GM10266 (cell line): ENCODE data around the gene BPIFB6.

Experiments used
- DNase-seq: peaks from one replicate; pipeline ENCODE4 v3.0.0; 2012; ENCODE audit errors: extremely low spot score
- TF ChIP-seq, protein P1 (sequence below): IDR thresholded peaks from 2 replicates; pipeline ENCODE4 v1.5.1; 2012; ENCODE audit warnings: mild to moderate bottlenecking, low read depth; ENCODE audit not compliant: control insufficient read depth, insufficient read depth; ENCODE audit errors: missing control alignments

Gene BPIFB6

DNA sequence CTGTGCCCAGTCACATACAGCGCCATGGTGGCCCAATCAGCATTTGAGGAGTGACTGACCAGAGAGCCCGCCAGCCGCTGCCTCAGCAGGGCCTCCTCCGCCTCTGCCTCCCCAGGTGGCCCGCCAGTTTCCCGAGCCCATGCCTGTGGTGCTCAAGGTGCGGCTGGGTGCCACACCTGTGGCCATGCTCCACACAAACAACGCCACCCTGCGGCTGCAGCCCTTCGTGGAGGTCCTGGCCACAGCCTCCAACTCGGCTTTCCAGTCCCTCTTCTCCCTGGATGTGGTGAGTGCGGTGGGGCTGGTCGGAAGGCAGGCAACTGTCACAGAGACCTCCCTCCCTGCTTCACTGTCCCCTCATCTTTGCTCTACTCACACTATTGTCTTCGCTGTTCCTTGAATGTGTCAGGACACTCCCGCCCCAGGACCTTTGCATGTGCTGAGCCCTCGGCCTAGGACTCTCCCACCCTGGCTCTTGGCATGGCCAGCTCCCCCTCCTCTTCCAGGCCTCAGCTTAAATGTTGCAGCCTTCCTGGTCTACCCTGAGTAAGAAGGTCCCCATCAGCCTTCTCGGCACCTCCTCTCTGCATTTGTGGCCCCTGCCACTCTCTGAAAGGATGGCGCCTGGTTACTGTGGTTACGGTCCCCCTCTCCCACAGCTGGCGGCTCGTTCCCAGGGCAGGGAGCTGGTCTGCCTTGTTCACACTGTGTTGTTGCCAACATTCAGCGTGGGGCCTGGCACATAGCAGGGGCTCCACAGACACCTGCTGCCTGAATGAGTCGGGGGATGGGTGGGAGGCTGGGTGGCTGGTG is 11.8 kb upstream of the BPIFB6 start:
- DNase-seq: no peak
- TF ChIP-seq, protein P1, sequence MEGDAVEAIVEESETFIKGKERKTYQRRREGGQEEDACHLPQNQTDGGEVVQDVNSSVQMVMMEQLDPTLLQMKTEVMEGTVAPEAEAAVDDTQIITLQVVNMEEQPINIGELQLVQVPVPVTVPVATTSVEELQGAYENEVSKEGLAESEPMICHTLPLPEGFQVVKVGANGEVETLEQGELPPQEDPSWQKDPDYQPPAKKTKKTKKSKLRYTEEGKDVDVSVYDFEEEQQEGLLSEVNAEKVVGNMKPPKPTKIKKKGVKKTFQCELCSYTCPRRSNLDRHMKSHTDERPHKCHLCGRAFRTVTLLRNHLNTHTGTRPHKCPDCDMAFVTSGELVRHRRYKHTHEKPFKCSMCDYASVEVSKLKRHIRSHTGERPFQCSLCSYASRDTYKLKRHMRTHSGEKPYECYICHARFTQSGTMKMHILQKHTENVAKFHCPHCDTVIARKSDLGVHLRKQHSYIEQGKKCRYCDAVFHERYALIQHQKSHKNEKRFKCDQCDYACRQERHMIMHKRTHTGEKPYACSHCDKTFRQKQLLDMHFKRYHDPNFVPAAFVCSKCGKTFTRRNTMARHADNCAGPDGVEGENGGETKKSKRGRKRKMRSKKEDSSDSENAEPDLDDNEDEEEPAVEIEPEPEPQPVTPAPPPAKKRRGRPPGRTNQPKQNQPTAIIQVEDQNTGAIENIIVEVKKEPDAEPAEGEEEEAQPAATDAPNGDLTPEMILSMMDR: no peak

- no peak for DNase-seq
- TF ChIP-seq, protein P1: no peak
Measured at GRCh38 chr20:33020278-33021161, 10.9 kb upstream of the BPIFB6 start.

- DNase-seq: no peak
- TF ChIP-seq, protein P1: no peak
Measured at GRCh38 chr20:33021879-33022278, 9.6 kb upstream of the BPIFB6 start.

DNA sequence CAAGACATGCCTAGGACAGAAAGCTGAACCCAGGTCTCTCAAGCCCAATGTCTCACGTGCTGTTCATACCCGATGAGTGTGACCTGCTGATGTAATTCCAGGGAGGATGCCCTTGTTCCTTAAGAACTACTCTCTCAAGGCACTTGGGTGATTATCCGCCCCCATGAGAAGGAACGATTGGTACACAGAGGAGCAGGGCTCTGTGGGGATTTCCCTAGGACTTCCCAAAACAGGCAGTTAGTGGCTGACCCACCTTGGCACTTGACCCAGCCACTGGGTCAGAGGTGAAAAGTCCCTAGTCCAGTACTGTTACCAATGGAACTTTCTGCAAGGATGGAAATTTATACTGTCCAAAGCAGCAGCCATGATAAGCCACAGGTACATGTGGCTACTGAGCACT is 9.2 kb upstream of the BPIFB6 start:
- TF ChIP-seq, protein P1: no peak
- DNase-seq: no peak

DNA sequence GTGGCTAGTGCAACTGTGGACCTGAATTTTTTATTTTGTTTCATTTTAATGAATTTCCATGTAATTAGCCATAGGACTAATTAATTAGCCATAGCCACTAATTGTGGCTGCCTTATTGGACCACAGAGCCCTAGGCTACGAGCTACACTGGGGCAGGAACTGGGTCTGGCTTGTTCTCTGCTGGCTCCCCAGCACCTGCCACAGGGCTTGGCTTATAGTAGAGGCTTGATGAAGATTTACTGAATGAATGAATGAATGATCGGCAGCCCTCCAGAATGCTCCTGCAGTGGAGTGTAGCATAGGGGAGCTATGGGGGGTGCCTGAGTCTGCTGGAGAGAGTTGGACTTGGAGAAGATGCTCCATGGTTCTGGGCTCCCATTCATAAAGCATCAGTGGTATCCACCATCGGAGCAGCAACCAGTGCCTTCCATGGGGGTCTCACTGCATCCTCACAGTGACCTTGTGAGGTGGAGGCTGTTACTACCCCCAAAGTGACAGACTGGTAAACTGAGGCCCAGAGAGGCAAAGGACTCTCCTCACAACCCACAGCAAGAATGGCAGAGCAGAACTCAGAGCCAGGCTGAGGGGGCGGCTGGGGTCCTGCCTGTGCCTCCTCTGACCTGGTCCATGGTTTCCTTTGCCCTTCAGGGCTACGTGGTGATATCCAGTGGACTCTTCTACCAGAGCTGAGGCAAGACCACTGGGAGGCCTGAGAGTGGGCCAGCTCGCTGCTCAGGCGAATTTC is 8.6 kb upstream of the BPIFB6 start:
- DNase-seq: no peak
- TF ChIP-seq, protein P1: no peak

GRCh38 chr20:33023439-33024242 is 7.8 kb upstream of the BPIFB6 start:
- TF ChIP-seq, protein P1: no peak
- no peak for DNase-seq
